HG03196 (cell line): ENCODE results near the gene AKT1.

Experiments used
- ATAC-seq: cut with Tn5 transposase; IDR thresholded peaks from one replicate; pipeline ENCODE4 v1.9.1; 2021; ENCODE audit not compliant: unreplicated experiment

The AKT1 gene

DNA sequence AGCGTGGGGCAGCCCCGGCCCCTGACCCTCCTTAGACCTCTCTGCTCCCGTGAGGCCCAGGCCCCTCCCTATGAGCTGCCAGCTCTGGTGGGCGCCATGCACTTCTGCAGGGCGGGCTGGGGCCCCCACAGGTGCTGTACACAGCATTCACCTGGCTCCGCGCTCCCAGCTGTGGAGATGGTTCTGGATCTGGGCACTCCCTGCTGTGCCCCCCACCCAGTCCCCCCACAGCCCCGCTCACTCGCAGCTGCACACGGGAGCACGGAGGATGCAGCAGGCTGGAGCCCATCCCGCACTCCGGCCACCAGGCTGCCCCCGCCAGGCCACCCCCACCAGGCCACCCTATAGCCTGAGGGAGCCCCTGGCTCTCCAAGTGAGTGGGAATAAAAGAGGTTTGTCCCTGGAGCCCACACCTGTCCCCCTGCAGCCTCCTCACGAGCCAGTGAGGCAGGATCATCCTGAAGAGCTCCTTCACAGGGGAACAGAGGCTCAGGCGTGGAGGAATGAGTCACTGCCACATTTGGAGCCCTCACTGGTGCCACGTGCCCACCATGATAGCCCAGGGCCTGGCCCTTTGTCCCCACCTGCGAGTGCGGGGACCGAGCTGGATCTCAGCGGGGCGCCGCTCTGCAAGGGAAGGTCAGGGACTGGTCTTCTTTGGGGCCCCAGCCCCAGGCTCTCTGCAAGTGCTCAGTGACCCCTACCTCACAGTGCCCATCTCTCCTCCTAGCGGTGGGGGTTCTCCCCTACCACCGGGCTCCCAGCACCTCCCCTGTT lies 69.6 kb downstream of the AKT1 start:
- ATAC-seq: no peak

DNA sequence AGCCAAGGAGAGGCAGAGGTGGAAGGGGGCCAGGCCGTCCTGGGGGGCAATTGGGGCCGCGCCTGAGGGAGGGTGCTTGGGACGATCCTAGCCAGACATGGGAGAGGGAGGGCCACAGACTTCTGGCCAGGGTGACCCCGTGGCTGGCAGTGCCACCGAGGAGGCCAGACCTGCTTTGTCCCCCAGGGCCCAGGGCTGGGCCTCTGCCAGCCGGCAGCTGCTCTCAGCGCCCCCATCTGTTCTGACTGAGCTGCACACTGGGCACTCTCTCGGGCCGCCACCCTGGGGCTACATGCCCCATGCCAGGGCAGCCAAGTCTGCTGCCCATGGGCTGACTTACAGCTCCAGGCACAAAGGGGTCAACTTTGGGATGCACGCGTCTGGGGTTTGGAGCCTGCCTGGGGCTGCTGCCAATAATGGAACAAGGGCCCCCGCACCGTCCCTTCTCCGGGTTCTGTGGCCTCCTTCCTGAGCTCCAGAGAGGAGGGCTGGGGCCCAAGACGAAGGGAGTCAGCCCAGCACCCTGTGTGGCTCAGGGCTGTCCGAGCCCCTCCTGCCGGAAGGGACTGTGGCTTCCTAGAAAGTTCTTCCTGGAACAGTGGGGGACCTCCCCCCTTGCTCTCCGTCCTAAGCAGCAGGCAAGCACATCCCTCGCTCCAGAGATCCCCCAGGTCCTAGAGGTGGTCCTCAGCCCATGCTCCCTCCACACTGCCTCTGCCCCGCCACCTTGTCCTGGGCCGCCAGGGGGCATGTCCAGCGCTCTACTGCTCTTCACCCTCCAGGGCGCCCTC lies 70.4 kb downstream of the AKT1 start:
- no peak for ATAC-seq

DNA sequence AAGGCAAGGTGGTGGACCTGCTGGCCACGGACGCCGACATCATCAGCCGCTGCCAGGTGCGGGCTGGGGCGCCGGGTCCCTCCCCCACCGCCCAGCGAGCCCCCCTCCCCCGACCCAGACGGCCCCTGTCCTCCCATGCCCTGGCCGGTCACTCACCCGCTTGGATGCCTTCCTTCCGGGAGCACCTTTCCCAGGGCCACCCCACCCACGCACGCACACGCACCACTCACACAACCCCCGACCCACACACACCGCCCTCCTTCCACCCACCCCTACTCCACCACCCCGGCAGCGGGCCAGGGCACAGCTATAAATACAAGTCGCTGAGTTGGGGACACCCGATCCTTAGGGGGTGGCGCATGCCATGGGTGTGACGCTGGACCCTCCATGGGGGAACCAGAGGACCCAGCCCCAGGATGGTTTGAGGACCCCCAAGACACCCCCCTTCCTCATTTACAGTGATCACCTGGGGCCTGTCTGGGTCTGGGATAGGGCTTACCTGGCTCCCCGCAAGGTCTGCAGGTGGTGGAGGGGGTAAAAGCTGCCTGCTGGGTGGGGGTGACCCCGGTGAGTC lies 71.1 kb downstream of the AKT1 start:
- ATAC-seq: no peak

DNA sequence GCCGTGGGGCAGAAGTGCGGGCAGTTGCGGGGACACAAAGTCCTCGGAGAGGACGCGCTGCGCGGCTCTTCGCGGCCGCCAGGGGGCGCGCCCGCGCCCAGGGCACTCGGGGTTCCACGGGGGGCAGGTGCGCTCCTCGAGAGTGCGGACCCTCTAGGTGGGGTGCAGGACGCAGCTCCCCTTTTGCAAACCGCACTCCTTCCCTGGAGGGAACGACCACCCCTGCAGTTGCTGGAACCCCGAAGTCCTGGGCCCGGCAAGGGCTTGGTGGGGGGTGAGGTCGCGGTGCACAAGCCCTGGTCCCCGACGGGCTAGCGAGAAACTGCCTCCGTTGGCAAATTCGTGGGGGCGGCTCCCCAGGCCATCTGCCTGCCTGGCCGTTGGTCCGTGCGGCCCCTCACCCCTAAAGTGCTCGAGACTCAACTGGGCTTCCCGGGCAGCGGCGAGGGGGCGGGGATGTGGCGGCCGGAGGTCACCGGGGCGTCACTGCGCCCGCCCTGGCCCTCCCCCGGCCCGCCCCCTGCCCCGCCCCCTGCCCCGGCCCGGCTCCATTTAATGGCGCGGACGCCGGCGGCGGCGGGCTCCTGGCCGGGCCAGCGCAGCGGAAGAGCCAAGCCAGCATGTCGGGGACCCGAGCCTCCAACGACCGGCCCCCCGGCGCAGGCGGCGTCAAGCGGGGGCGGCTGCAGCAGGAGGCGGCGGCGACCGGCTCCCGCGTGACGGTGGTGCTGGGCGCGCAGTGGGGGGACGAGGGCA lies 71.7 kb downstream of the AKT1 start, which contains the start of gene ADSS1:
Gene ADSS1 (plus strand): TSS at position 579 of the 756 bp plus-strand sequence. CDS start 42 bp downstream, at position 621.
- no peak for ATAC-seq

DNA sequence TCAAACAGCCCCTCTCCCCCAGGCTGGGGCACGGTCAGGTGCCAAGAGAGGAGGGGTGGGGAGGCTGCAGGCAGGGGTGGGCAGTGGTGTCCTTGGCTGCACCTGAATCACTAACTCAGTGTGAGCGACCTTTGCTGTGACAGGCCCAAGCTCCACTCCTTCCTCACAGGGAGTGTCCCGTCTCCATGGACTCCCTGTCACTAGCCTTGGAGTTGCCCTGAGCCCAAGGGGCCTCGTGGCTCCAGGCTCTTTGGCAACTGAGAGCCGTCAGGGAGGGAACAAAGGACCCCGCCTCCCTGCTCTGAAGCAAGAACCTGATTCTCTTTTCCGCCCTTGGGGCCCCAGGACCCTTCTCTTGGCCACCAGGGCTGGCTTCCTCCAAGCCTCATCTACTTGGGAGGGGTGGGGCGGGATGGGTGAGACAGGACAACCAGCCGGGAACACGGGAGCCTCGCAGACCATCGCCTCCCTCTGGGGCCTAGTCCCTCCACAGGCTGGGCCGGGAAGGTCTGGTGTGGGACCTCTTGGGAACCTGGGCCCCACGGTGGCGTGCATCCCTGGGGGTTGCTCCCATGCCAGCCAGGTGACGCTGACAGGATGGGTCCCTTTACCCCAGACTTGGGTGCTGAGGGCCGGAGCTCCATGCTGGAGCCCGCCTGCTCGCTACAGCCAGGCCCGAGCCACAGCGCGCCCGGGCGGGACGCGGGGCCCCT lies 72.5 kb downstream of the AKT1 start:
- no peak for ATAC-seq

DNA sequence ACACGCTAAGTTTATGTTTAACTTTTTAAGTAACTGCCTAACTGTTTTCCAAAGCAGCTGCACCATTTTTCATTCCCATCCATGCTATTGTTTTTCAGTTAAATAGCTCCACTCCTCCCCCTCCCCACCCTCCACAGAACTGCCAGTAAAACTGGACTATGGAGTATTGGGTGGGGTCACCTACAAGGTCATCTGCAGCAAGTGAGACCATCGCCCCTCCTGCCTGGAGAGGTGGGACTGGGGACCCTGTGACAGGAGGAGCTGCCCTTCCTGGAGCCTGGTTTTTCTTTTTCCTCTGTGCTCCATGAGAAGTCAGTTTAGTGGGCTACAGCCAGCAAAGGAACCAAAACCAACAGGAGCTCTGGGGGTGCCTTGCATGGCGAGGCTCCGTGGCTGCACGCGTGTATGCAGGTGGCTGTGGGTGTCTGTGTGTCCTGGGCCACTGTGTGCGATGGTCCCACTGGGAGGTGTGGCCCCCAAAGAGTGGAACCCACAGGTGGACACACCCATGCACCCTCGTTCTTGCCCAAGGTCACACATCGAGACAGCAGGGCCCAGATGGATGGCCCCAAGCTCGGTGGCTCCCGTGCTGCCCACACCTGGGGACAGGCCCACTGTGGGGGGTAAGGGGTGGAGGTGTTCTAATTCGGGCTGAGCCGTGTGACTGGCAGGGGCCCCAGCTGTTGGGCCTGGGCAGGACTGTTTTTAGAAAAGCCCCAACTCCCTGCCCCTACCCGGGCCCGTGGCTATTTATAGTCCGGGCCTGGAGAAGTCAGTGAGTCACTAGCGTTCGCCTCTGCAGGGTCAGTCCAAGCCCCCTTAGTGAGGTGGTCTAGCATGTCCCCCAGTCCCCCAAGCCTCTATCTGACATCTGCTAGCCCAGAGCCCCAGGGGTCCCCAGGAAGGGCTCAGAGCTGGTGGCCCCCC lies 73.8 kb downstream of the AKT1 start:
- no peak for ATAC-seq
